ENCODE measurements around the gene GNA15.
A peak's percentile ranks its signal among the peaks of the same experiment; 100 is the strongest.

GNA15 gene

DNA sequence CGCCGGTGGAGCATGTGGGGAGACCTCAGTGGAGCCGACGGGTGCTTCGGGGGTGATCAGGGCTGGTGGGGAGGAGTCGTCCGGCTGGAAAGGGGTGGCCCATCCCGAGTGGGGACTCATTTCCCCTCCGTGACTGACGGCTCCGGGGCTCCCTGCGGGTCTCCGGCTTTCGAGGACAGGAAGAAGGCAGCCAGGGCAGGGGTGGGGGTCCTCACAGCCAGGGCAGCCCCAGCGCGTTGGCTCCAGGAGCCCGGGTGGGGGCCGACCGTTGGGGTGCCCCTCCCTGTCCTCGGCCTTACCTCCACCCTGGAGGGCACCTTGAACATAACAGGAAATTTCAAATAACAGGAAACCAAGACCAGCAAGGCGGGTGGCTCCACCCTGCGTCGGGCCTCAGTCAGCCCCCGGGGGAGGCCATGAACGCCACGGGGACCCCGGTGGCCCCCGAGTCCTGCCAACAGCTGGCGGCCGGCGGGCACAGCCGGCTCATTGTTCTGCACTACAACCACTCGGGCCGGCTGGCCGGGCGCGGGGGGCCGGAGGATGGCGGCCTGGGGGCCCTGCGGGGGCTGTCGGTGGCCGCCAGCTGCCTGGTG lies 42.6 kb downstream of the GNA15 start, which contains the start of gene S1PR4:
S1PR4 (plus strand) TSS at position 393 of the 596 bp plus-strand sequence; CDS start at position 417, 24 bp downstream.
- TF ChIP-seq, protein P1, sequence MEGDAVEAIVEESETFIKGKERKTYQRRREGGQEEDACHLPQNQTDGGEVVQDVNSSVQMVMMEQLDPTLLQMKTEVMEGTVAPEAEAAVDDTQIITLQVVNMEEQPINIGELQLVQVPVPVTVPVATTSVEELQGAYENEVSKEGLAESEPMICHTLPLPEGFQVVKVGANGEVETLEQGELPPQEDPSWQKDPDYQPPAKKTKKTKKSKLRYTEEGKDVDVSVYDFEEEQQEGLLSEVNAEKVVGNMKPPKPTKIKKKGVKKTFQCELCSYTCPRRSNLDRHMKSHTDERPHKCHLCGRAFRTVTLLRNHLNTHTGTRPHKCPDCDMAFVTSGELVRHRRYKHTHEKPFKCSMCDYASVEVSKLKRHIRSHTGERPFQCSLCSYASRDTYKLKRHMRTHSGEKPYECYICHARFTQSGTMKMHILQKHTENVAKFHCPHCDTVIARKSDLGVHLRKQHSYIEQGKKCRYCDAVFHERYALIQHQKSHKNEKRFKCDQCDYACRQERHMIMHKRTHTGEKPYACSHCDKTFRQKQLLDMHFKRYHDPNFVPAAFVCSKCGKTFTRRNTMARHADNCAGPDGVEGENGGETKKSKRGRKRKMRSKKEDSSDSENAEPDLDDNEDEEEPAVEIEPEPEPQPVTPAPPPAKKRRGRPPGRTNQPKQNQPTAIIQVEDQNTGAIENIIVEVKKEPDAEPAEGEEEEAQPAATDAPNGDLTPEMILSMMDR (IDR thresholded peaks at IDR 0.05; ENCODE audit: low read length, missing control alignments) = no peak
- no peak for DNase-seq (ENCODE audit: low read depth)
- H3K4me3 ChIP-seq (replicated peaks; ENCODE audit: low read depth, low read length) = no peak within 1 kb of the TSS

DNA sequence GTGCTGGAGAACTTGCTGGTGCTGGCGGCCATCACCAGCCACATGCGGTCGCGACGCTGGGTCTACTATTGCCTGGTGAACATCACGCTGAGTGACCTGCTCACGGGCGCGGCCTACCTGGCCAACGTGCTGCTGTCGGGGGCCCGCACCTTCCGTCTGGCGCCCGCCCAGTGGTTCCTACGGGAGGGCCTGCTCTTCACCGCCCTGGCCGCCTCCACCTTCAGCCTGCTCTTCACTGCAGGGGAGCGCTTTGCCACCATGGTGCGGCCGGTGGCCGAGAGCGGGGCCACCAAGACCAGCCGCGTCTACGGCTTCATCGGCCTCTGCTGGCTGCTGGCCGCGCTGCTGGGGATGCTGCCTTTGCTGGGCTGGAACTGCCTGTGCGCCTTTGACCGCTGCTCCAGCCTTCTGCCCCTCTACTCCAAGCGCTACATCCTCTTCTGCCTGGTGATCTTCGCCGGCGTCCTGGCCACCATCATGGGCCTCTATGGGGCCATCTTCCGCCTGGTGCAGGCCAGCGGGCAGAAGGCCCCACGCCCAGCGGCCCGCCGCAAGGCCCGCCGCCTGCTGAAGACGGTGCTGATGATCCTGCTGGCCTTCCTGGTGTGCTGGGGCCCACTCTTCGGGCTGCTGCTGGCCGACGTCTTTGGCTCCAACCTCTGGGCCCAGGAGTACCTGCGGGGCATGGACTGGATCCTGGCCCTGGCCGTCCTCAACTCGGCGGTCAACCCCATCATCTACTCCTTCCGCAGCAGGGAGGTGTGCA lies 43.3 kb downstream of the GNA15 start:
- DNase-seq (ENCODE audit: low read depth) = no peak
- H3K4me3 ChIP-seq (replicated peaks; ENCODE audit: low read depth, low read length) = no peak overlapping the region
- TF ChIP-seq, protein P1 (IDR thresholded peaks at IDR 0.05; ENCODE audit: low read length, missing control alignments) = no peak

DNA sequence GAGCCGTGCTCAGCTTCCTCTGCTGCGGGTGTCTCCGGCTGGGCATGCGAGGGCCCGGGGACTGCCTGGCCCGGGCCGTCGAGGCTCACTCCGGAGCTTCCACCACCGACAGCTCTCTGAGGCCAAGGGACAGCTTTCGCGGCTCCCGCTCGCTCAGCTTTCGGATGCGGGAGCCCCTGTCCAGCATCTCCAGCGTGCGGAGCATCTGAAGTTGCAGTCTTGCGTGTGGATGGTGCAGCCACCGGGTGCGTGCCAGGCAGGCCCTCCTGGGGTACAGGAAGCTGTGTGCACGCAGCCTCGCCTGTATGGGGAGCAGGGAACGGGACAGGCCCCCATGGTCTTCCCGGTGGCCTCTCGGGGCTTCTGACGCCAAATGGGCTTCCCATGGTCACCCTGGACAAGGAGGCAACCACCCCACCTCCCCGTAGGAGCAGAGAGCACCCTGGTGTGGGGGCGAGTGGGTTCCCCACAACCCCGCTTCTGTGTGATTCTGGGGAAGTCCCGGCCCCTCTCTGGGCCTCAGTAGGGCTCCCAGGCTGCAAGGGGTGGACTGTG lies 44.0 kb downstream of the GNA15 start:
- H3K4me3 ChIP-seq (replicated peaks; ENCODE audit: low read depth, low read length) = no peak overlapping the region
- DNase-seq (ENCODE audit: low read depth) = no peak
- TF ChIP-seq, protein P1 (IDR thresholded peaks at IDR 0.05; ENCODE audit: low read length, missing control alignments) = no peak

DNA sequence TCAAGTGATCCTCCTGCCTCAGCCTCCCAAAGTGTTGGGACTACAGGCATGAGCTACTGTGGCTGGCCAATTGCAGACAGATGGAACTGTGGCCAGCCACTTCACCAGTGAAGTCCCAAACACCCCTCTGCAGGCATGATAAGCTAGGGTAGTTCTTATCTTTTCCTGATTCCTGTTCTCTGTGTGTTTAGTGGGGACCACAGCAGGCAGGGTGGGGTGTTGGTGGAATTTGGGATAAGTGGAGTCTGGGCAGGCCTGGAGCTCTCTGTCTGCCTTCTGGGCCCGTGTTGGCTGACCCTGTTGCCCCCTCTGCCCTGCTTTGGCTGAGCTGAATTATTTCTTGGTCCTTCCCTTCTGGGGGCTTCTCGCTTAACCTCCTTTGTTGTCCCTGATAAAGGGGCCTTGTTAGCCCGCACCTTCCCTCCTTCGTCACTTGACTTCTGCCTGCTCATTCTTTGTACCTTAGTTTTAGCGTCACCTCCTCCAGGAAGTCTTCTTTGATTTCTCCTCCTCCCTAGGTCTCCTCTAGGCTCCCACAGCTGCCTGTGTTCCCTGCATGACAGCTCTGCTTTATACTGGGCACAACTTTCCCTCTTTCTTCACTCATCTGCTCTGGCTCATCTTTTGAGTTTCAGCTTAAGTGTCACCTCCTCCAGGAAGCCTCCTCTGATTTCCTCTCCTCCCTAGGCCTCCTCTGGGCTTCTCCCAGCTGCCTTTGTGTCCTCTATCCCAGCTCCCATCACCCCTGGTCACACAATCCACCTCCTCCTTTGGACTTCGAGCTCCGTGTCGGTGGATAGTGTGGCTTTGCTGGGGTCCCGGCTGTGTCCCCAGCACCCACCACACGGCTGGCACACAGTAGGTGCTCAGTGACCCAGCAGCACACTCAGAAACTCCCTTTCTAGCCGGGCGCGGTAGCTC lies 48.1 kb downstream of the GNA15 start:
- H3K4me3 ChIP-seq (replicated peaks; ENCODE audit: low read depth, low read length) = no peak overlapping the region
- TF ChIP-seq, protein P1 (IDR thresholded peaks at IDR 0.05; ENCODE audit: low read length, missing control alignments) = no peak
- no peak for DNase-seq (ENCODE audit: low read depth)

DNA sequence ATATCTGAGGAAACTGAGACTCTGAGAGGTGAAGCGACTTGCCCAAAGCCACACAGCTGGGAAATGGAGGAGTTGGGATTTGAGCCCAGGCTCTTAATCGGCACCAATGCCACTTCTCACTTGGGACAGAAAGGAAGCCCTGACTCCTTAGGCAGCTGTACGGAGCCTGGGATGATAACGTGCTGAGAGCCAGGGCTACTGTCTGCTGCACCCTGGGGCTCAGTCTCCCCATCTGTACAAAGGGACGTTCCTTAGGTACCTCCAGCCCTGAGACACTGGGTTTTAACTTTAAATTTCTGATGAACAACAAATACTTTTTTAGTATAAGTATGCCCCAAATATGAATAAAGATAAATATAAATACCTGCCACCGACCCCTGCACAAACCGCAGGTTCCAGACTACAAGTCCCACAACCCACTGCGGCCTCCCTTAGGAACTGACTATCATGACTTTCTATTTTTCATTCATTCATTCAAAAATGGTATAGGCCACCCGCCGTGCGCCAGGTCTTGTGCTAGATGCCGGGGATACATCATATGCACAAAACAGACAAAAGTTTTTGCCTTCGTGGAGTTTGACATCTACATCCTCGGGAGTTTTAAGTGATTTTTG lies 49.1 kb downstream of the GNA15 start:
- TF ChIP-seq, protein P1 (IDR thresholded peaks at IDR 0.05; ENCODE audit: low read length, missing control alignments) = no peak
- peak overlapping the region; percentile 75 for H3K4me3 ChIP-seq (replicated peaks; ENCODE audit: low read depth, low read length)
- DNase-seq (ENCODE audit: low read depth) = peak; percentile 79

DNA sequence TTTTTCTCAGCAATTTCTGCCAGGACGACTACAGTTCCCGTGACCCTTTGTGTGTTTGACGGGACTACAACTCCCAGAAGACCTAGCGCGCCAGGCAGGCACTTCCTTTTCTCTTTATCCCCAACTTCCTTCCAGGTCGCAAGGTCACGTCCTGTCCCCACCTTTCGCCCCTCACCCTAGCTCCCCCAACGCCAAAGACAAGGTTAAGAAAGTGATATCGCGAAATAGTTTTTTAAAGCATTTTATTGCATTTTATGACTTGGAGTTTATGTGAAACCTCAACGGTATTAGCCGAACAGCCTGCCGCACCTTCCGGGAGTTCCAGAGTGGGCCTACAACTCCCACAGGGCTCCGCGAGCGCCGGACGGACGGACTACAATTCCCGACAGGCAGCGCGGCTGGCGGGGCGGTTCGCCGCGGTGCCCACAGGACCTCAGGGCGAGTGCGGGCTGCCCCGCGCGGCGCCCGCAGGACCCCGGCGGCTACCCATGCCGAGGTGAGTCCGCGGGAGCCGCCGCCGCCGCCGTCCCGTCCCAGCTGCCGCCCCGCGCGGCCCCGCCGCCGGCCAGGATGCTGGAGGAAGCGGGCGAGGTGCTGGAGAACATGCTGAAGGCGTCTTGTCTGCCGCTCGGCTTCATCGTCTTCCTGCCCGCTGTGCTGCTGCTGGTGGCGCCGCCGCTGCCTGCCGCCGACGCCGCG lies 49.8 kb downstream of the GNA15 start, which contains the start of gene NCLN:
NCLN (plus strand) TSS at position 470 of the 699 bp plus-strand sequence; CDS start at position 571, 101 bp downstream.
- H3K4me3 ChIP-seq (replicated peaks; ENCODE audit: low read depth, low read length) = peak within 1 kb of the TSS; percentile 75
- TF ChIP-seq, protein P1 (IDR thresholded peaks at IDR 0.05; ENCODE audit: low read length, missing control alignments) = no peak

More for the DNA sequence above, 49.8 kb downstream of the GNA15 start, which contains the start of gene NCLN:
- peak; percentile 95 for DNase-seq (ENCODE audit: low read depth)

Measured in fibroblast of pulmonary artery (primary cell).